Measurements from ENCODE around the gene FAM163B.
"Not testable (repeated sequence)": the region's sequence is repeated elsewhere in the genome, so short reads cannot be mapped to it uniquely, and the experiment has no call there.

Gene FAM163B

GRCh38 chr9:133639613-133640012, 30.4 kb upstream of the FAM163B start:
- DNase-seq, result no peak

- DNase-seq, result no peak
These were observed 29.5 kb upstream of the FAM163B start for GRCh38 chr9:133638711-133639110.

DNA sequence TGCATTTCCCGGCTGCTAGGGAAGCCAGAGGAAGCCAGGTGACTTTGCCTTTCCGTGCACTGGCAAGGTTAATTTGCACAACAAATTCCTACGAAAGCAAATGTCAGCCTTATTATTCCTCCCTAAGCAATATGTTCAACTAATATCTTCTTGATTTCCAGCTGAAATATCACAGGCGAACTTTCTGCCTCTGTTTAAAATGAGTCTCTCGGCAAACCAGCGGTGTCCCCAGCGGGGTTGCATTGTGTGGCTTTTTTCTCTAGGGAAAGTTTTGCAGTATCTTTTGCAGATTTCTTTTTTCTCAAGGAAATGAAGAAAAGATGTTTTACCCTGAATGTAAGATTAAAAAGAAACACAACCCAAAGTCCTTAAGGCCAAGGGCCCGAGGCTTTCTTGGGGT, 28.9 kb upstream of the FAM163B start:
- no peak for DNase-seq

- no peak for DNase-seq
These were observed 28.4 kb upstream of the FAM163B start for GRCh38 chr9:133637451-133638055.

DNA sequence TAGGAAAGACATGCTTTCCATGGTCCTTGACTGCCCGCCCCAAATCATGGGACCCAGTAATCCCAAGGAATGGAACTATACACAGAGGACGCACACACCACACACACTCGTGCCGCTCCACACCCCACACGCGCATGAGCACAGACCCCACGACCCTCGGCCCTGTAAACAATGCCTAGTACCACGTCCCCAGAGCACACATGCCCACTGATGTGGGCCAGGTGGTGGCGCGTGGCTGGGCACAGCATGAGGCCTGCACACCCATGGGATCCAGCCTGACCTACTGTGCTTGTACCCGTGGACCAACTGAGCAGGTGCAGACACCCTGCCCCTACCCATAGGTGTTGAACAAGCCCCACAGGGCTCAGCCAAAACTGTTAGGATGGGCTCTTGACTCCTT, 27.7 kb upstream of the FAM163B start:
- DNase-seq, result no peak

- no peak for DNase-seq
These were observed 26.6 kb upstream of the FAM163B start, which contains the start of gene DBH for GRCh38 chr9:133635533-133636531. Gene DBH, plus strand, starts transcription at chr9:133636363. Its CDS starts 9 bp downstream, at chr9:133636372.

DNA sequence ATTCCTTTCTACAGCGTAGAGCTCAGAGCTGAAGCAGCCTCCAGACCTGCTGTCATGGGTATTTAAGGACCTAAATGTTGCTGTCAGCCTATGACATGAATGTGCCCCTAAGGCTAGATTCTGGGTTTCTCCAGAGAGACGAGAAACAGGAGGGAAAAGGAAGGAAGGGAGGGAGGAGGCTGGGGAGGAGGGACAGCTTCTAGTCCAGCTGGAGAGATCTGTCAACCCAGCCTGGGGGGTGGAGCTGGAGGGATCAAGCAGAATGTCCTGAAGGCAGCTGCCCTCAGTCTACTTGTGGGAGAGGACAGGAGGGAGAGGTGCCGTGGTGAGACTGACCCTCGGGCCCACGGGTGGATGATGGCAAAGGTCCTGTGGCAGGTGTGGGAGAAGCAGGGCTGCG, 25.9 kb upstream of the FAM163B start:
- DNase-seq, result no peak

GRCh38 chr9:133634081-133634691, 25.0 kb upstream of the FAM163B start:
- DNase-seq, result peak; percentile 70

DNA sequence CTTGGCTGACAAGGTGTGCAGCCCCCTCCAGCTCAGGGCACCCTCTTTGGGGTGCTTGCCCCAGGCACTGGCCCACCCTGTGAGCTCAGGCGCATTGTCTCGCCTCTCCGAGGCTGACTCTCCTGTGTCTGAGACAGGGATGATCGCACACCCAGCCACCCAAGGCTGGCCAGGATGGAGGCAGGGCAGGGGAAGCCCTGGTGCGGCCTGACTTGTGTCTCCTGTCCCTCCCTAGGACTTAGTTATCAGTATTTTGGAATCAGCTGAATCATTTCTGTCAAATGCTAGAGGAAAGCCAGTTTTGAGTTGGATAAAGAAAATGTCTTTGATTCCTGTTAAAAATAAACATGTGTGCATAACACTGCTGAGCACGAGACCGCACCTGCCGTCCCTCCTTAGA, 24.5 kb upstream of the FAM163B start:
- no peak for DNase-seq

DNA sequence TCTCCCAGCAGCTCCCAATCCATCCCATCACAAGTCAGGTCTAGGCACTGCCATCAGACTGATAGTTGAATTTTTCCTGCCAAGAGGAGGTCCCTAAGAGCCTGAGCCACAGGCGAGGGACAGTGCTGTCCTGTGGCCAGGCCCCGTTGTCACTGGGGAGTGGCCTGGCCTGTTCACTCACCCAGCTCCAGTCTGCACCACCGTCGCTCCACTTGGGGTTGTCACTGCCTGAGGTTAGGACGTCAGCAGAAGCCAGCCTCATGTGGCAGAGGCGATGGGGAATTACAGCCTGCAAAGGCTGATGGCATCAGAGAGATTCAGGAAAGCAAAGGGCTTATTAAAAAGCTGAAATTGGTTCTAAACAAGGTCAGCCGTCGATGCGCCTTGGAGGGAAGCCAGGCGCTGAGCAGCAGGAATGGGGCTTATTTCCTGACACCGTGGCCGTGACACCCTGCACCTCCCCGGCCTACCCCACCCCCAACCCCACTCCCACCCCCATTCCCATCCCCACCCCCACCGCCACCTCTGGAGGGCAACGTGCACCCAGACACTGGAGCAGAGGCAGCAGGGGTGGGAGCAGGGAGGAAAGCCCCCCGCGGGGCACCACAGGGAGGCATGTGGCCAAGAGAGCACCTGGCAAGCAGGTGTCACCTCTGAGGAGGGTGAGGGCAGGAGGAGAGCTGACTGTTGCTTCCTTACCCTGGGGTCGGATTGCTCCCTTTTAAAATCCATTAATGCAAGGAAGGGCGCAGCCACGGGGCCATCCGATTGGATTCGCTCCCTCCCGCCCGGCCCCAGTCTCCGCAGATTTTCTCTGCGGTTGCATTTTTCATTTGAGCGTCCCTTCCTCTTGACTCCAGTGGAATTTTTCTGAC, 23.9 kb upstream of the FAM163B start:
- DNase-seq, result peak; percentile 60

DNA sequence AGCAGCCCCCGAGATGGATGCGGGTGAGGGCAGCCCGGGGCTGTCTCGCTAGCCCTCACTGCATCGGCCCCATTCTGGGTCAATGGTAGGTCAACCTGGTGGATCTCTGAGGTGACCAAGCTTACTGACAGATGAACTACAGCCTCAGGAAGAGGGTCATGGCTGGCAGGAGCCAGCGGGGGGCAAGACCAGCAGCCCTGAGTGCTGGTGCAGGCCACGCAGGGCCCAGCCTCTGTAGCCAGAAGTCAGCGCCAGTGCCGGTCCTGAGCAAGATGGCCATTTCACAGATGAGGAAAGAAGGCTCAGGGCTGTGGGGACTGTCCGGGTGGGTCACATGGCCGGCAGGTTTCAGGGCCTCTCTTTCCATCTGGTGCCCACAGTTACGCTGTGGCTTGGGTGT, 21.9 kb upstream of the FAM163B start:
- DNase-seq, result no peak

- DNase-seq, result no peak
These were observed 20.3 kb upstream of the FAM163B start for GRCh38 chr9:133629221-133630110.

DNA sequence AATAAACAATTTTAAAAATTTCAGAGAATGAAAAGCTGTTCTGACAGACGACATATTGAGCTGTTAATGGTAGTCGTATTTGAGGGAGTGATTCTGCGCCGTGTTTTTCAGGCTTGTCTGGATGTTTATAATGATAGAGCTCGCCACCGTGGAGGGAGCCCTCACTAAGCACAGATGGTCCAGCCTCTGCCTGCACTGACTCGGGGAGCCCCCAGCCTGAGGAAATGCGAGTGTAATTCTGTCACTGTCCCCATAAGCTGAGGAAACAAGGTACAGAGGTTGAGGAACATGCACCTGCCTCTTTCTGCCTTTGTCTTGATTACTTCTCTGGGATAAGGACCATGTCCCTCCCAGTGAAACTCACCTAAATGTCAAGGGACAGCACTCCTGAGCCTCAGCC, 19.6 kb upstream of the FAM163B start:
- DNase-seq, result no peak

- DNase-seq, result no peak
These were observed 18.2 kb upstream of the FAM163B start for GRCh38 chr9:133627341-133627740.

- DNase-seq, result not testable (repeated sequence)
These were observed 16.8 kb upstream of the FAM163B start for GRCh38 chr9:133626008-133626407.

- DNase-seq, result no peak
These were observed 13.4 kb upstream of the FAM163B start for GRCh38 chr9:133622555-133622954.

GRCh38 chr9:133621725-133622267, 12.6 kb upstream of the FAM163B start:
- no peak for DNase-seq

GRCh38 chr9:133619791-133620190, 10.6 kb upstream of the FAM163B start:
- DNase-seq, result no peak

DNA sequence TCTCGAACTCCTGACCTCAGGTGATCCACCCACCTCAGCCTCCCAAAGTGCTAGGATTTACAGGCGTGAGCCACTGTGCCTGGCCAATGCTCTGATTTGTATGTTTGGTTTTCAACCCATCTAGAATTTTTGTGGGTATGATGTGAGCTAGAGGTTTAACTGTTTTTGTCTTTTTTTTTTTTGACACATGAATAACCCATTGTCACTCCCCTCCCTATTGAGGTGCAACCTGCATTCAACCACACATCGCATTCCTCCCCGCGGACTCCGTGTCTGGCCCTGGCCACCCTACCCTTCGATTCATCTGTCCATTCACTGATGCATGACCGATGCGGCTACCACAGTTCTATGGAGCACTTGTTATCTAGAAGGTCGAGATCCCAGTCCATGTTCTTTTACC, 9.5 kb upstream of the FAM163B start:
- no peak for DNase-seq

GRCh38 chr9:133616643-133617405, 7.6 kb upstream of the FAM163B start:
- DNase-seq, result no peak

Measured in COR-L47 (cell line).